GM19240 (cell line): Measurements from ENCODE around the gene FLT3.
"Not testable (repeated sequence)": the region's sequence is repeated elsewhere in the genome, so short reads cannot be mapped to it uniquely, and the experiment has no call there.

Experiments
- DNase-seq: peaks from one replicate; pipeline ENCODE4 v3.0.0; 2011; ENCODE audit warnings: low spot score; ENCODE audit not compliant: insufficient read length

Gene FLT3

GRCh38 chr13:28099396-28100149 is 803 bp downstream of the FLT3 start:
- DNase-seq, result no peak

- DNase-seq, result no peak
Measured at GRCh38 chr13:28097503-28097902, 2.9 kb downstream of the FLT3 start.

- no peak for DNase-seq
Measured at GRCh38 chr13:28094306-28094705, 6.1 kb downstream of the FLT3 start.

GRCh38 chr13:28093881-28094280 is 6.5 kb downstream of the FLT3 start:
- no peak for DNase-seq

GRCh38 chr13:28092431-28092830 is 7.9 kb downstream of the FLT3 start:
- no peak for DNase-seq

GRCh38 chr13:28089065-28089464 is 11.3 kb downstream of the FLT3 start:
- DNase-seq, result no peak

GRCh38 chr13:28077820-28078219 is 22.6 kb downstream of the FLT3 start:
- not testable (repeated sequence) for DNase-seq

- DNase-seq, result no peak
Measured at GRCh38 chr13:28077231-28077630, 23.1 kb downstream of the FLT3 start.

GRCh38 chr13:28071424-28071823 is 29.0 kb downstream of the FLT3 start:
- no peak for DNase-seq

GRCh38 chr13:28067491-28067890 is 32.9 kb downstream of the FLT3 start:
- no peak for DNase-seq

- no peak for DNase-seq
Measured at GRCh38 chr13:28058866-28059613, 41.3 kb downstream of the FLT3 start.

GRCh38 chr13:28056970-28057712 is 43.2 kb downstream of the FLT3 start:
- no peak for DNase-seq

- no peak for DNase-seq
Measured at GRCh38 chr13:28056426-28056825, 44.0 kb downstream of the FLT3 start.

- no peak for DNase-seq
Measured at GRCh38 chr13:28055357-28055756, 45.0 kb downstream of the FLT3 start.

GRCh38 chr13:28052945-28053344 is 47.4 kb downstream of the FLT3 start:
- DNase-seq, result no peak

- DNase-seq, result no peak
Measured at GRCh38 chr13:28049880-28050875, 50.2 kb downstream of the FLT3 start.

- no peak for DNase-seq
Measured at GRCh38 chr13:28049215-28049614, 51.2 kb downstream of the FLT3 start.

GRCh38 chr13:28048768-28049167 is 51.6 kb downstream of the FLT3 start:
- no peak for DNase-seq

- DNase-seq, result peak; percentile 51
Measured at GRCh38 chr13:28047757-28048388, 52.5 kb downstream of the FLT3 start.

- DNase-seq, result no peak
Measured at GRCh38 chr13:28046981-28047380, 53.4 kb downstream of the FLT3 start.
